CD4-positive, alpha-beta T cell treated with Interleukin-4 for 4 hours (primary cell): ENCODE measurements around the gene DSCAM.

Source experiments
- DNase-seq: peaks from one replicate; pipeline ENCODE4 v3.0.0-alpha.2; 2020

The DSCAM gene

DNA sequence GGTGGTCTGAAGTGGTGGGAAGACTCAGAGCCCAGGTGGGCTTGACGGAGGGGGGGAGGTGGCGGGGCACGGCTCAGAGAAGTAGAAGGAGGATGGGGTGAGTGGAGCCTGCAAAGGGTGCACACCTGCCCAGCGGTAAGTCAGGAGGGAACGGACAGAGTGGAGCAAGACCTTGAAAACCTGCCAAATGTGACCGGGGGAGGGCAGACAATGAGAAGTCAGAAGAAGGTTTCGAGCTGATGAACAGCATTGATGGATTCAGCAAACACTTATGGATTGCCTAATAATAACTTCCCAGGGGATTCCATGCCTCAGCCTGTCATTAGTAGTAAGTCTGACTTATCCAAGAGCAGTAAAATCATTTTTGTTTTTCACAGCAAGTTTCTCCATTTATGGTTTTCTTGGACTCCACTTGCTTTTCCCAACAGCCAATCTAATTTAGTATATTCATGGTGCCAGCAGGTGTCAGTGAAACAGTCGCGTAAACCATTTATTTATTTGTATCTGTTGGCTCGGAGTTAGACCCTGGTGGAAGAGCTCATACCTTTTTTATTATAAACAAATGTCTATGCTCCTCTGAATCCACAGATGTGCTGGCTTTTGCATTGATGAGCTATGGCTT, 700.6 kb downstream of the DSCAM start:
- no peak for DNase-seq

GRCh38 chr21:40143822-40144525, 703.0 kb downstream of the DSCAM start:
- peak; percentile 7 for DNase-seq

DNA sequence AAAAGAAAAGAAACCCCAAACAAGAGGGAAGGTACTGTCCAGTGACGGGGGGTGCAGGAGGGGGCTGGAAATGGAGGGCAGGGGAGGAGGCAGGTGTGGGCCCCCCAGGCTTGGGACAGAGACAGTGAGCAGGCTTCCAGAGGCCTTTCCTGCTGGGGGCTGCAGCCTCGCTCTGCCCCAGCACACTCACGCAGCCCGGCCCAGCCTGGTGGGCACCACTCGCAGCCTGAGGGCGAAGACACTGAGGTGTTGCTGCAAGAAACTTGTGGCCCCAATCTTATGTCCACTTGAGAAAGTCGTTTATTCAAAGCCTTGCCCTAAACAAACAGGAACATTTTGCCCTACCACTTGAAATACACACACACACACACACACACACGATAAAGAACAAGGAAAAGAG, 705.3 kb downstream of the DSCAM start:
- no peak for DNase-seq

DNA sequence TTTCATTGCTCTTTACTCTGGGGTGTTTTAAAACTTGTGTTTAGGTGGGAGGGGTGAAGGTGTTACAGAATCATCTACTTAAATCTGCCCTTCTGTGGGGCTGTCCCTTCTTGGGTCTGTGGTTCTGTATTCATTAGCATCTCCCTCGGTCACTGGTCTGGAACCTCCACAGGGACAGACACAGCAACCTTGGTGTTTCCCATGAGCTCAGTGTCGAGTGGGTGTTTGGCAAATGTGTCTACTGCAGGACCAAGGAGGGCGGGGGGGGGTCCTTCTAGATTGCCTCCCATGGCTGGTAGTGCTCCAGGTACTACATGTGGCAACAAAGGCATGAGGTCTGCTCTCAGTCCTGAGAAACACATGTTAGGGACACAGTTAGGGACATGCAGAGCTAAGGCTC, 706.3 kb downstream of the DSCAM start:
- DNase-seq = no peak

- no peak for DNase-seq
These were observed 707.3 kb downstream of the DSCAM start for GRCh38 chr21:40139636-40140035.

DNA sequence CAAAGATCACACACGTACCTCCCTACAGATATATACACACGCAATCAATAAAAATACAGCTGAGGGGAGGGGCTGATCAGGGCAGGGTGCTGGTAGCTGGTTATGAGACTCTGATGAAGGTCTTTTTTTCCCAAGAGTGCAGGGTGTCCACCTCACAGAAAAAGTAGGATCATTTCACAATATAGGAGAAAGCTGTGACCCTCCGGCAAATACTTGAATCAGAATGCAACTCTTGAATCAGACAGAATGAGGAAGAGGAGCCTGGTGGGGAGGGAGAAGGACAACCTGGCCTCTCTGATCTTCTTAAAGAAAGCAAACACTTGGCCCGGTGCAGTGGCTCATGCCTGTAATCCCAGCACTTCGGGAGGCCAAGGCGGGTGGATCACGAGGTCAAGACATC, 710.4 kb downstream of the DSCAM start:
- no peak for DNase-seq

DNA sequence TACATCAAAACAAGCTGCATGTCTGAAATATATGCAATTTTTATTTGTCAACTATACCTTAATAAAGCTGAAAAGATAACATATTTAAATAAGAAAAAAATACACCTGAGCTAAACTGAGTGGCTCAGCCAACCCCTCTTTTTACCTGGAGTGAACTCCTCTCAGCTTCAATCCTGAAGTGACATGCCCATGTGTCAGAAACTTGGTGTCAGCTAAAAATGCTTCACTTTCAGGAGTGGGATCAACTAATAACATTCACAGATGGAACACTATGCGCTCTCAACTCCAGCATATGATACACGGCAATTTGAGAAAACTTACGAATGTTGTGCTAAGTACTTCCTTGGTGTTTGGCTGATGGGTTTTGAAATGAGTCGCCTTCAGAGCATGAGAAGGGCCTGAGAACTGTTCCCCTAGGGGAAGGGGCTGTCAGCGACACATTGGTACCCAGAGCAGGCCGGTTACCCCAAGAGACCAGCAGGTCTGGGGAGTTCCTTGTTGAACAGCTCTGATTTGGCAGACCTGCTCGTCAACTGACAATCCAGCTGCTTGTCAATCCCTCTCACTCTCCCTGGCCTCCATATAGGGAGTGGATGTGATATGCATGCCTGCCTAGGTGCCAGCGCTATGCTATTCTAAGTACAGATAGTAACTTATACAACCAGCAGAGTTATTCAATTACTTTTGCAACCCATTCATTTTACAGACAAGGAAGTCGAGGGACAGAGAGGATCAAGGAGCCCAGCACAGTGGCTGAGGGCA, 712.0 kb downstream of the DSCAM start:
- no peak for DNase-seq

GRCh38 chr21:40130476-40130875, 716.5 kb downstream of the DSCAM start:
- DNase-seq = no peak

- DNase-seq = no peak
These were observed 717.1 kb downstream of the DSCAM start for GRCh38 chr21:40129809-40130208.

GRCh38 chr21:40128891-40129290, 718.1 kb downstream of the DSCAM start:
- no peak for DNase-seq

DNA sequence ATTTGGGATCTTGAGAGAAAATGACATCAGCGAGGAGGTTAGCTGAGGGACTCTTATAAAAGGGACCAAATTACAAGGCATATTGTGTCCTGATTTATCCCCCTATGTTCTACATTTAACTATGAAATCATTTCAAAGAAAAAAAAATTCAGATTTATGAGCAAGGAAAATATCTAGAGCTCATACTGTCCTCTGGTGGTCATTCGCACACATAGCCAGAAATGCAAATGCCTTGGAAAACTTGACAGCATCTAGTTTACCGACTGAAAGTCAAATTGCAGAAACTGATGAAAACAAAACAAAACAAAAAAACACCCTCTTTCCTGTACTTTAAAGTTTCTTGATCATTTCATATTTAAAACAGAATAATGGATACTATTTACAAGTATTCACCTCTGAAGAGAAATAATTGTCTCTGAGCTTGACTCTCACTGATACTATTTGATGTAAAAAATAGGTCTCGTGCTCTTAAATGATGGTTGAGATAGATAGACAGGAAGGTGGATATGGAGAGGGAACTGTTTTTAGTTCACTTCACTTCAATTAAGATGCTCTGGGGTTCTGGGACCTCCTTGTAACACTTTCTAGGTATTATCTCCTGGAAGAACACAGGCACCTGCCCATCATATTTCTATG, 725.9 kb downstream of the DSCAM start:
- DNase-seq = no peak

DNA sequence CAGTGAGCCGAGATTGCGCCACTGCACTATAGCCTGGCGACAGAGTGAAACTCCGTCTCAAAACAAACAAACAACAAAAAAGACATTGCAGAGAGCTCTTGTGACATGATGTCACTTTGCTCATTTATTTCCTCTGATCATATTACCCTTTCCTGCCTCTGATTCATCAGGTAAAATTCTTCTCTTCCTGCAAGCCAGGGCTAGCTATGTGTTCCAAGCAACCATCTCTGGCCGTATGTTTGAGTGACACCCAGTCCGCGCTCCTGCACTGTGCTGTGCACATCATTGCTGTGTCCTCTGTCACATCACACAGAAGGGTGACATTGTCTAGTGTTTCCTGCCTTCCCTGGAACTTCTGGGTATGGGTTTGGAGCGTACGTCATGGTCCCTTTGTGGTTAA, 728.4 kb downstream of the DSCAM start:
- DNase-seq = no peak

- no peak for DNase-seq
These were observed 729.7 kb downstream of the DSCAM start for GRCh38 chr21:40117236-40117635.

DNA sequence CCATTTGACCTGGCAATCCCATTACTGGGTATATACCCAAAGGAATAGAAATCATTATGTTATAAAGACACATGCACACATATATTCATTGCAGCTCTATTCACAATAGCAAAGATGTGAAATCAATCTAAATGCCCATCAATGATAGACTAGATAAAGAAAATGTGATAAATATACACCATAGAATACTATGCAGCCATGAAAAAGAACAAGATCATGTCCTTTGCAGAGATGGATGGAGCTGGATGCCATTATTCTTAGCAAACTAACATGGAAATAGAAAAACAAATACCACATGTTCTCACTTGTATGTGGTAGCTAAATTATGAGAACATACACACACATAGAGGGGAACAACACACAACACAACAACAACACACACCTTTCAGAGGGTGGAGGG, 731.2 kb downstream of the DSCAM start:
- DNase-seq = no peak

DNA sequence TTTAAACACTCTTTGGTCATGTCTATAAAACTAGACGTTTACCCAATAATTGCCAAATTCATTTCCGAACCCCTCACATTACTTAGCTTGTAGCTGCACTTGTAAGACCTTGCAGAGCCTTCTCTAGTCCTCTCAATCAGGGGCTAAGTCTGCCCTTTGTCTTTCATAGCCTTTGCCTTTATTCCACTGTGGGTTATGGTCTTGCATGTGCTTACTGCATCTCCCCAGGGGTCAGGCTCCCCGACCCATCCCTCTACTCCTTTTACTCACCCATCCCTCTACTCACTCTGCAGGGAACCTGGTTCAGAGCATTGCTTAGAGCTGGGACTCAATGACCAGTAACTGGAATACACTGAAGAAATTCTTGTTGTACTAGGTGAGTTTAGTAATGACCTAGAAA, 744.3 kb downstream of the DSCAM start:
- DNase-seq = no peak

GRCh38 chr21:40099809-40100208, 747.1 kb downstream of the DSCAM start:
- no peak for DNase-seq

DNA sequence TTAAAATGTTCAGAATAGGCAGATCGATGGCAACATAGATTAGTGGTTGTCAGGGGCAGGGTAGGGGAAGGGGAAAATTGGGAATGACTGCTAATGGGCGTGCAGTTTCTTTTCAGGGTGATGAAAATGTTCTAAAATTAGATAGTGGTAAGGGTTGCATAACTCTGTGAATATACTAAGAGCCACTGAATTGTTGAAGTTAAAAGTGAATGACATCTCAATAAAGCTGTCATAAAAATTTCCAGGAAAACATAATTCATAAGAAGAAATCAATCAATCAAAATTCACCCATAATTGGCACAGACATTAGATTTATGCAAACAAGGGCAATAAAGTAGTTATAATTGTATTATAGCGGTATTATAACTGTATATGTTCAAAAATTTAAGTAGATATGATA, 751.5 kb downstream of the DSCAM start:
- no peak for DNase-seq

- no peak for DNase-seq
These were observed 766.6 kb downstream of the DSCAM start for GRCh38 chr21:40080385-40080784.

DNA sequence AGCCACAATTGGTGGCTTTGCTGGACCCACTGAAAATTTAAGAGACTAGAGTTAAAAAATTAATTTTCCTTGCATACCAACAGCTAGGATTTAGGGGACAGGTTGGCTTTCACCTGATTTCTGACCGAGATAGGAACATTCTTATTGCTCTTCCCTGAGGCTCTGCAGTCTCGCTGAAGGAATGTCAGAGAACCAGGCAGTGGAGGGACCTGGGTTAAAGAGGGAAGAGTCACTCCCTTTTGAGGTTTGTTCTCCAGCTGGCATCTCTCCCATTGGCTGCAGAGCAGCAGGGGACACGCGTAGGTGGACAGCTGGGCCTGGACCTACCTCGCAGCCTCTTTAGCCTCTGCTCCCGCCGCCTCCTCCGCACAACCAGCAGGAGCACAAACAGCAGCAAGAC, 772.2 kb downstream of the DSCAM start:
- no peak for DNase-seq

GRCh38 chr21:40074198-40074597, 772.8 kb downstream of the DSCAM start:
- no peak for DNase-seq

DNA sequence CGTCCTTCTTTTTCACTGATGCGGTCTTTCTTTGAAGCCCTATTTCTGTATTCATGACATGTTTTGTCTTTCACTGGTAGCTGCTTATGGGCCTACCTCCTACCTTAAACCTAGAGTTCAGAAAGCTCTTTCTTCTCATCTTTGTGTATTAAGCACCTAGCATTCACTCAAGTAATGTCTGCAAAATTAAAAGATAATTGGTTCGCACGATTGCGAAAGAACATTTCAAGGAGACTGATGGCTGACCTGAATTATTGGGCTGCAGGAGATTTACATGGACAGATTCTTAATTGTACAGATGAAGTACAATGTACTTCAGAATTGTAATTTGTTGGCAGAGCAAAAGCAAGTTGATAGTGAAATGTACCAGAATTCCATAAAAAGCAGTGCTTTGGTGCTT, 773.3 kb downstream of the DSCAM start:
- DNase-seq = no peak

GRCh38 chr21:40070871-40071270, 776.1 kb downstream of the DSCAM start:
- no peak for DNase-seq

GRCh38 chr21:40067751-40068150, 779.2 kb downstream of the DSCAM start:
- DNase-seq = no peak

DNA sequence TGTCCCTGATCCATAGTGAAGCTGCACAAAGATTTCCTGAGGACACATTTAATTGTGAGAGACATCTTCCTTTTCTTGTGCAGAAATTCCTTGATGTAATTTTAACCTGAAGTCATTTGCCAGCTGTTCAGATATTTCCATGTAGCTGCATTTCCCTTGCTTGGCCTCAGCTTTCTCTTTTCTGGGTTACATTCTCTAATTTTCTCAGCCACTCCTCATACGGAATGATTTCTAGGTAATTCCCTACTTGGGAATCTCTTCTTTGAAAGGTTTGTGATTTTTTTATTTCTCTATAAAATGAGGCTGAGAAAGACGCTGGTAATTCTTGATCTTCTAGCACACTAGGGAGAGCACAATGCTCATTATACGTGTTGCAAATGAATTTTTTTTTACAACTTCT, 780.7 kb downstream of the DSCAM start:
- DNase-seq = no peak
